Keratinocyte (primary cell): ENCODE measurements around the gene CFL1.

Source experiments
- EZH2 ChIP-seq: IDR thresholded peaks from one replicate; pipeline ENCODE4 v1.6.1; 2012; ENCODE audit warnings: inconsistent platforms, mild to moderate bottlenecking, low read length, moderate library complexity
- TF ChIP-seq, protein P1 (sequence below), 3 experiments: IDR thresholded peaks in 1 of 3; conservative IDR thresholded peaks in 1 of 3; optimal IDR thresholded peaks in 1 of 3; 2 replicates in 2 of 3; 3 replicates in 1 of 3; pipeline versions ENCODE3 to v1.5.1; 2011; ENCODE audit warnings: low read length in 3 of 3, mild to moderate bottlenecking in 3 of 3, moderate library complexity in 2 of 3, control low read depth in 1 of 3, inconsistent platforms in 1 of 3; ENCODE audit not compliant: insufficient read depth in 2 of 3; ENCODE audit errors: extremely low read depth in 1 of 3

DNA sequence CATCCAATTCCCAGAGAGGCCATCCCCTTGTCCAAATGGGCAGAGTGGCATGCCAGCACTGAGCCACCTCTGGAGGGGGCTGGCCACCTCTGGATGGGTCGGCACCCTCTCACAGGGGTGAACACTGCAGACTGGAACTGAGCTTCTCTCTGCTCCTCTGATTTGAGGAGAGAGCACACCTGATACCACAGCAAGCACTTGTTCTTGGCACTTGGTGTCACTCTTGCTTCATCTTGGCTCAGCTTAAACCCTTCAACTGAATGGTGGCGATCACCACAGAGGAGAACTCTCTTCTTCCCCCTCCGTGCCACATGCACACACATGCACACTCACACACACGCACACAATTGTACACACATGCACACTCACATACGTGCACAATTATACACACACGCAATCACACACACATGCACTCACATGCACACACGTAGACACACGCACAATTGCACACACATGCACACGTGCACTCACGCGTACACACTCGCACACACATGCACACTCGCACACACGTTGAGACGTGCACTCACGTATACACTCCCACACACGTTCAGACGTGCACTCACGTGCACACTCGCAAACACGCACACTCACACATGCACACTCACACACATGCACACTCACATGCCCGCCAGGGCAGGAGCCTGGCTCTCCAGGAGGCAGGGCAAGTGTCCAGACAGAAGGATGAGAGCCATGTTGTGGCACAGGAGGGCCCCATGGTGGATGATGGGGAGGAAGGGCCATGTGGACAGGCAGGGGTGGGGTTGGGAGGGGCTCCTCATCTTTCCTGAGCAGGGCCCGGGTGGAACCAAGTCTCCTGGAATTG is 47.7 kb downstream of the CFL1 start:
- no peak for TF ChIP-seq EZH2
- TF ChIP-seq, protein P1, sequence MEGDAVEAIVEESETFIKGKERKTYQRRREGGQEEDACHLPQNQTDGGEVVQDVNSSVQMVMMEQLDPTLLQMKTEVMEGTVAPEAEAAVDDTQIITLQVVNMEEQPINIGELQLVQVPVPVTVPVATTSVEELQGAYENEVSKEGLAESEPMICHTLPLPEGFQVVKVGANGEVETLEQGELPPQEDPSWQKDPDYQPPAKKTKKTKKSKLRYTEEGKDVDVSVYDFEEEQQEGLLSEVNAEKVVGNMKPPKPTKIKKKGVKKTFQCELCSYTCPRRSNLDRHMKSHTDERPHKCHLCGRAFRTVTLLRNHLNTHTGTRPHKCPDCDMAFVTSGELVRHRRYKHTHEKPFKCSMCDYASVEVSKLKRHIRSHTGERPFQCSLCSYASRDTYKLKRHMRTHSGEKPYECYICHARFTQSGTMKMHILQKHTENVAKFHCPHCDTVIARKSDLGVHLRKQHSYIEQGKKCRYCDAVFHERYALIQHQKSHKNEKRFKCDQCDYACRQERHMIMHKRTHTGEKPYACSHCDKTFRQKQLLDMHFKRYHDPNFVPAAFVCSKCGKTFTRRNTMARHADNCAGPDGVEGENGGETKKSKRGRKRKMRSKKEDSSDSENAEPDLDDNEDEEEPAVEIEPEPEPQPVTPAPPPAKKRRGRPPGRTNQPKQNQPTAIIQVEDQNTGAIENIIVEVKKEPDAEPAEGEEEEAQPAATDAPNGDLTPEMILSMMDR (optimal IDR thresholded peaks at IDR 0.05 in 1 of 3, IDR thresholded peaks at IDR 0.05 in 1 of 3, conservative IDR thresholded peaks at IDR 0.05 in 1 of 3; ENCODE audit: extremely low read depth in 1 of 3, insufficient read depth in 2 of 3, low read length in 3 of 3): no peak
